GM13977 (cell line): ENCODE results near the gene DGKZ.

Source experiments
- DNase-seq: peaks from one replicate; pipeline ENCODE4 v3.0.0; 2012; ENCODE audit warnings: low spot score
- CTCF ChIP-seq: IDR thresholded peaks from 2 replicates; pipeline ENCODE4 v1.5.1; 2012; ENCODE audit warnings: mild to moderate bottlenecking, control low read depth; ENCODE audit not compliant: insufficient read depth; ENCODE audit errors: extremely low read depth, missing control alignments
- in situ Hi-C: fragments of 300-500 bp; cut with MboI; formaldehyde crosslinking; loops from one replicate; pipeline ENCODE4 v1.12.0; 2022; ENCODE audit warnings: low sequenced_read_pairs, low pct_unique_long_range_greater_than_20kb, mixed read lengths, inconsistent platforms; ENCODE audit not compliant: unreplicated experiment

DGKZ gene

GRCh38 chr11:46332568-46333393, 14.5 kb upstream of the DGKZ start:
- TF ChIP-seq CTCF, result no peak
- in situ Hi-C loops, result no loop called here
- DNase-seq, result no peak

DNA sequence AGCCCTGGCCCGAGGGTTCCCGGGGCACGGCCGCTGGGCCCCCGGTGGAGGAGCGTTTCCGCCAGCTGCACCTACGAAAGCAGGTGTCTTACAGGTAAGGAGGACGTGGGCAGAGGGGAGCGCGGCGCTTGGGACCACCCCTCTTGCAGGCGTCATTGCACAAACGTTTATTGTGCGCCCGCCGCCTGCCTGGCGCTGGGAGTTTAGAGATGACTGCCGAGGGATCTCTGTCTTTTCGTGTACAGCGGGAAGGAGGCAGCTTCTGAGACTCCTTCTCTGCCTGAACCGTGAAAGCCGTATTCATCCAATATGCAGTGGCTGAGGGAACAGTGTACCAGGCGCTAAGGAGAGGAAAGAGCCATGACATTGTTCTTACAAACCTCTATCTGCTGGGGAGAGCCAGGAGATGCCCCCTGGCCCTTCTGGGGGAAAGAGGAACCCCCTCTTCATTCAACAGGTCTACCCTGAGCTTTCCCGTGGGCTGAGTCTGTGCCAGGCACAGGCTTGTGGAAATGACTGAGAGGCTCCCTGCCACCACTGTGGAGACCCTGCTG, 13.8 kb upstream of the DGKZ start:
- DNase-seq, result no peak
- in situ Hi-C loops, result no loop called here
- TF ChIP-seq CTCF, result no peak

- in situ Hi-C loops, result no loop called here
- DNase-seq, result no peak
- TF ChIP-seq CTCF, result no peak
Observed at GRCh38 chr11:46334211-46334610, 13.1 kb upstream of the DGKZ start.

GRCh38 chr11:46335271-46335670, 12.0 kb upstream of the DGKZ start:
- no peak for DNase-seq
- in situ Hi-C loops, result no loop called here
- no peak for TF ChIP-seq CTCF

- DNase-seq, result no peak
- TF ChIP-seq CTCF, result no peak
- in situ Hi-C loops, result no loop called here
Observed at GRCh38 chr11:46335890-46336562, 11.2 kb upstream of the DGKZ start.

GRCh38 chr11:46336563-46337180, 10.6 kb upstream of the DGKZ start:
- no peak for TF ChIP-seq CTCF
- in situ Hi-C loops, result no loop called here
- no peak for DNase-seq
